ENCODE data around the gene MYO5A.

DNA sequence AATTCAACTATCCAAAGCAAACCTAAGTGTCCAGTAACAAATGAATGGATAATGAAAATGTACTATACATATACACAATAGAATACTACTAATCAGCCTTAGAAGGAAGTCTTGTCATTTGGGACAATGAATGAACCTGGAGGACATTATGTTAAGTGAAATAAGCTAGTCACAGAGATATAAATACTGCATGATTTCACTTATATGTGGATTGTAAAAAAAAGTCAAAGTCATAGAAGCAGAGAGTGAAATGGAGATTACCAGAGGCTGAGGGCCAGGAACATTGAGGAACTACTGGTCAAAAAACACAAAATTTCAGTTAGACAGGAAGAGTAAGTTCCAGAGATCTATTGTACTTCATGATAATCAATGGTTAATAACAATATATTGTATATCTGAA, 33.6 kb downstream of the MYO5A start:
- TF ChIP-seq, protein P1, sequence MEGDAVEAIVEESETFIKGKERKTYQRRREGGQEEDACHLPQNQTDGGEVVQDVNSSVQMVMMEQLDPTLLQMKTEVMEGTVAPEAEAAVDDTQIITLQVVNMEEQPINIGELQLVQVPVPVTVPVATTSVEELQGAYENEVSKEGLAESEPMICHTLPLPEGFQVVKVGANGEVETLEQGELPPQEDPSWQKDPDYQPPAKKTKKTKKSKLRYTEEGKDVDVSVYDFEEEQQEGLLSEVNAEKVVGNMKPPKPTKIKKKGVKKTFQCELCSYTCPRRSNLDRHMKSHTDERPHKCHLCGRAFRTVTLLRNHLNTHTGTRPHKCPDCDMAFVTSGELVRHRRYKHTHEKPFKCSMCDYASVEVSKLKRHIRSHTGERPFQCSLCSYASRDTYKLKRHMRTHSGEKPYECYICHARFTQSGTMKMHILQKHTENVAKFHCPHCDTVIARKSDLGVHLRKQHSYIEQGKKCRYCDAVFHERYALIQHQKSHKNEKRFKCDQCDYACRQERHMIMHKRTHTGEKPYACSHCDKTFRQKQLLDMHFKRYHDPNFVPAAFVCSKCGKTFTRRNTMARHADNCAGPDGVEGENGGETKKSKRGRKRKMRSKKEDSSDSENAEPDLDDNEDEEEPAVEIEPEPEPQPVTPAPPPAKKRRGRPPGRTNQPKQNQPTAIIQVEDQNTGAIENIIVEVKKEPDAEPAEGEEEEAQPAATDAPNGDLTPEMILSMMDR (IDR thresholded peaks at IDR 0.05; ENCODE audit: insufficient read depth, low read length), result no peak
- TF ChIP-seq POLR2AphosphoS5 (IDR thresholded peaks at IDR 0.05; ENCODE audit: low read depth) (no peak), REST (IDR thresholded peaks at IDR 0.05; ENCODE audit: insufficient replicate concordance, low read depth) (no peak), GABPA (IDR thresholded peaks at IDR 0.05; ENCODE audit: low read depth) (no peak), SPI1 (IDR thresholded peaks at IDR 0.05; ENCODE audit: borderline replicate concordance, low read depth) (no peak)
